ENCODE results near the gene CTSF.
"Not testable (repeated sequence)": the region's sequence is repeated elsewhere in the genome, so short reads cannot be mapped to it uniquely, and the experiment has no call there.

The CTSF gene

GRCh38 chr11:66607126-66607834 is 38.9 kb upstream of the CTSF start:
- no peak for DNase-seq (ENCODE audit: insufficient read length, low spot score)
- FAIRE-seq: no peak
- TF ChIP-seq, protein P1, sequence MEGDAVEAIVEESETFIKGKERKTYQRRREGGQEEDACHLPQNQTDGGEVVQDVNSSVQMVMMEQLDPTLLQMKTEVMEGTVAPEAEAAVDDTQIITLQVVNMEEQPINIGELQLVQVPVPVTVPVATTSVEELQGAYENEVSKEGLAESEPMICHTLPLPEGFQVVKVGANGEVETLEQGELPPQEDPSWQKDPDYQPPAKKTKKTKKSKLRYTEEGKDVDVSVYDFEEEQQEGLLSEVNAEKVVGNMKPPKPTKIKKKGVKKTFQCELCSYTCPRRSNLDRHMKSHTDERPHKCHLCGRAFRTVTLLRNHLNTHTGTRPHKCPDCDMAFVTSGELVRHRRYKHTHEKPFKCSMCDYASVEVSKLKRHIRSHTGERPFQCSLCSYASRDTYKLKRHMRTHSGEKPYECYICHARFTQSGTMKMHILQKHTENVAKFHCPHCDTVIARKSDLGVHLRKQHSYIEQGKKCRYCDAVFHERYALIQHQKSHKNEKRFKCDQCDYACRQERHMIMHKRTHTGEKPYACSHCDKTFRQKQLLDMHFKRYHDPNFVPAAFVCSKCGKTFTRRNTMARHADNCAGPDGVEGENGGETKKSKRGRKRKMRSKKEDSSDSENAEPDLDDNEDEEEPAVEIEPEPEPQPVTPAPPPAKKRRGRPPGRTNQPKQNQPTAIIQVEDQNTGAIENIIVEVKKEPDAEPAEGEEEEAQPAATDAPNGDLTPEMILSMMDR (IDR thresholded peaks at IDR 0.05; ENCODE audit: insufficient read depth, missing control alignments): no peak

GRCh38 chr11:66606608-66607007 is 38.2 kb upstream of the CTSF start:
- not testable (repeated sequence) for FAIRE-seq; DNase-seq (ENCODE audit: insufficient read length, low spot score)

GRCh38 chr11:66604155-66604554 is 35.7 kb upstream of the CTSF start:
- FAIRE-seq (no peak), DNase-seq (ENCODE audit: insufficient read length, low spot score) (no peak)
- TF ChIP-seq, protein P1 (IDR thresholded peaks at IDR 0.05; ENCODE audit: insufficient read depth, missing control alignments): no peak

DNA sequence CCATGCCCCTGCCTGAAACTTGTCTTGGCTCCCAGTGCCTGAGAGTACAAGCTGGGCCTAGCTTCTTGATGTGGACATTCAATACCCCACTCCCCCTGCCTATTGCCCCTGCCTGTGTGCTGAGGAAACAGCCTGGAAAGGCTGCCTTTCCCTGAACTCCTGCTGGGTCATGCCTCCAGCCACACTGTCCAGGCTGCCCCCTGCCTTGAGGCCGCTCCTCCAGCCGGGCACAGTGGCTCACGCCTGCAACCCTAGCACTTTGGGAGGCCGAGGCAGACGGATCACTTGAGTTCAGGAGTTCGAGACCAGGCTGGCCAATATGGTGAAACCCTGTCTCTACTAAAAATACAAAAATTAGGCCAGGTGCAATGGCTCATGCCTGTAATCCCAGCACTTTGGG is 34.7 kb upstream of the CTSF start:
- TF ChIP-seq, protein P1 (IDR thresholded peaks at IDR 0.05; ENCODE audit: insufficient read depth, missing control alignments): no peak
- DNase-seq (ENCODE audit: insufficient read length, low spot score): no peak
- FAIRE-seq: no peak

DNA sequence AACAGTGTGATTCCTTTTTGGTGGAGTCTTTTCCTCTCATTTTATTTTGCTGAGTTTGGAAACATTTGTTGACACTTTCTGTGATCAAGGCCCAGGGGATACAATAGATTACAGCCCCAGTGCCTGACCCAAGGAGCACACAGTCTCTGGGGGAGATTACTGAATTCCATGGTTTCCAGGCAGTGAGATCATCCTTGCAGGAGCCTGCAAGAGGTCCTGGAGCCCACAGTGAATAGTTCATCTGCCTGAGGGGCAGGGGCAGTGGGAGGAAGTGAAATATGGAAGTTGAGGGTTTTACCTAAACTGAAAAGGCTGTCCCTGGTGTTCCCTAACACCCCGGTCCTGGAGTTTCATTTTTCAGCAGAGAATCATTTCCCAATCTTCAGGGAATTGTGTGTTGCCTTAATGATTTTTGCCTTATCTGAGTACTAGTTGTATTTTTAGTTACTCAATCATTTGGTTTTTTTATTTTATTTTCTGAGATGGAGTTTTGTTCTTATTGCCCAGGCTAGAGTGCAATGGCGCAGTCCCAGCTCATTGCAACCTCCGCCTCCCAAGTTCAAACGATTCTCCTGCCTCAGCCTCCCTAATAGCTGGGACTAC is 32.3 kb upstream of the CTSF start:
- TF ChIP-seq, protein P1 (IDR thresholded peaks at IDR 0.05; ENCODE audit: insufficient read depth, missing control alignments): no peak
- DNase-seq (ENCODE audit: insufficient read length, low spot score) (no peak), FAIRE-seq (no peak)

DNA sequence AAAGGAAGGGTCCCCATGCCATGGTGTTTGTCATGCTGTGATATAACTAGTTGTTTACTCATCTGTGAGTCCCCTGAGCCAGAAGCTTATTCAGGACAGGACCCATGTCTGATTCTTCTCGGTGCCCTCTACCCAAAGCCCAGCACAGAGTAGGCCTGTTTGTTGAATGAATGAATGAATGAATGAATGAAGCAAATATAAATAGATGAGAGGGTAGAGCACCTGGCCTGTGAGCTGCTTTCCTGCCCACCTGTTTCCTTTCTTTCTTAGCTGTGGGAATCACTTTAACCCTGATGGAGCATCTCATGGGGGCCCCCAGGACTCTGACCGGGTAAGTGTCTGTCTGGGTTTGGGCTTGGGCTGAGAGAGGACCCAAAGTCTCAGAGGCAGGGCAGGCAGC is 31.8 kb upstream of the CTSF start:
- TF ChIP-seq, protein P1 (IDR thresholded peaks at IDR 0.05; ENCODE audit: insufficient read depth, missing control alignments): no peak
- FAIRE-seq (no peak), DNase-seq (ENCODE audit: insufficient read length, low spot score) (no peak)

DNA sequence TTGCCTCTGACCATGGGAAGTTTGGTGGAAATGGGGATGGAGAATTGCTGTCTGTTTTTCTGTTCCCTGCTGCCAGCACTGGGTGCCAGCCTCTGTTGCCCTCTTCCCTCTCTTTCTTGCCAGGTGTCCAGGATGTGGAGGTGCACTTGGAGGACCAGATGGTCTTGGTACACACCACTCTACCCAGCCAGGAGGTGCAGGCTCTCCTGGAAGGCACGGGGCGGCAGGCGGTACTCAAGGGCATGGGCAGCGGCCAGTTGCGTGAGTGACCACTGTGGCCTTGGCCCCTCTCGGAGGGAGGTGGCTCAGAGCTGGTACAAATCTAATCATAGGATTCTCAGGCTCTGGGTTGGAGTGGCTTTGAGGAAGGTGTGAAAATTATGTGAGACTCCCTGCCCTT is 30.6 kb upstream of the CTSF start:
- DNase-seq (ENCODE audit: insufficient read length, low spot score) (no peak), FAIRE-seq (no peak)
- TF ChIP-seq, protein P1 (IDR thresholded peaks at IDR 0.05; ENCODE audit: insufficient read depth, missing control alignments): no peak

Measured in D721Med (cell line).